AG08395 (cell line): ENCODE measurements around the gene E2F1.
"Not testable (repeated sequence)": the region's sequence is repeated elsewhere in the genome, so short reads cannot be mapped to it uniquely, and the experiment has no call there.

ENCODE experiments used
- DNase-seq: peaks from one replicate; pipeline ENCODE4 v3.0.0; 2012; ENCODE audit warnings: mixed read lengths, low spot score

E2F1 gene

GRCh38 chr20:33710681-33711445 is 24.7 kb upstream of the E2F1 start:
- DNase-seq = no peak

GRCh38 chr20:33709905-33710541 is 23.8 kb upstream of the E2F1 start:
- DNase-seq = no peak

- no peak for DNase-seq
Observed at GRCh38 chr20:33709398-33709797, 23.2 kb upstream of the E2F1 start.

GRCh38 chr20:33707668-33708067 is 21.5 kb upstream of the E2F1 start:
- DNase-seq = no peak

- no peak for DNase-seq
Observed at GRCh38 chr20:33704197-33704924, 18.2 kb upstream of the E2F1 start.

- no peak for DNase-seq
Observed at GRCh38 chr20:33703498-33704137, 17.4 kb upstream of the E2F1 start.

- DNase-seq = no peak
Observed at GRCh38 chr20:33702861-33703260, 16.7 kb upstream of the E2F1 start.

GRCh38 chr20:33701629-33702450 is 15.7 kb upstream of the E2F1 start:
- no peak for DNase-seq

GRCh38 chr20:33700696-33701441 is 14.7 kb upstream of the E2F1 start:
- not testable (repeated sequence) for DNase-seq

- not testable (repeated sequence) for DNase-seq
Observed at GRCh38 chr20:33698966-33699365, 12.8 kb upstream of the E2F1 start.

GRCh38 chr20:33697129-33697528 is 10.9 kb upstream of the E2F1 start:
- DNase-seq = peak; percentile 82

GRCh38 chr20:33696448-33696847 is 10.3 kb upstream of the E2F1 start:
- DNase-seq = no peak

GRCh38 chr20:33694639-33695012 is 8.4 kb upstream of the E2F1 start:
- DNase-seq = no peak

GRCh38 chr20:33693741-33694638 is 7.8 kb upstream of the E2F1 start:
- DNase-seq = no peak

GRCh38 chr20:33693289-33693688 is 7.1 kb upstream of the E2F1 start:
- no peak for DNase-seq

GRCh38 chr20:33689973-33690372 is 3.8 kb upstream of the E2F1 start:
- no peak for DNase-seq

- no peak for DNase-seq
Observed at GRCh38 chr20:33689493-33689892, 3.3 kb upstream of the E2F1 start.

- no peak for DNase-seq
Observed at GRCh38 chr20:33688938-33689424, 2.8 kb upstream of the E2F1 start.

- no peak for DNase-seq
Observed at GRCh38 chr20:33687993-33688937, 2.1 kb upstream of the E2F1 start.
